ENCODE results near the gene UBE4A.

UBE4A gene

DNA sequence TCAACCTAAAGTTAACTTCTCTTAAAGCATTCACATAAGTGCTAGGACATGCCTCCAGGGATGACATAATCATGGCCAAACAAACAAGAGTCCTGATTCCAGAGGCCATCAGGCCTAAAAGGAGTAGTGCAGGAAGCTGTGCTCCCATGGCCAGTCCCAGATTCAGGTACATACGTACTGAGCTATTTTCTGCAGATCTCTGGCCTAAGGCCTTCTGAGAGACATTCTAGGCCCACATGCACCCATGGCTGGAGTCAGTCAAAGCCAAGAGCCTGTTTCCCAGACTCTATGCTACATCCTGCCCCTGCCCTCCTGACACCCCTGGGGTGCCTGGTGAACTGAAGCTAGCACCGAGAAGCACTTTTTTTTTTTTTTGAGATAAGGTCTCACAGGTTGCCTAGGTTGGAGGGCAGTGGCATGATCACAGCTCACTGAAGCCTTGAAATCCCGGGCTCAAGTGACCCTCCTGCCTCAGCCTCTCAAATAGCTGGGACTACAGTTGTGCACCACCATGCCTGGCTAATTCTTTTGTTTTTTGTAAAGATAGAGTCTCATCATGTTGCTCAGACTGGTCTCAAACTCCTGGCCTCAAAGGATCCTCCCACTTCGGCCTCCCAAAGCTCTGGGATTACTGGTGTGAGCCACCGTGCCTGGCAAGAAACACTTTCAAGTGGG is 17.4 kb upstream of the UBE4A start:
- DNase-seq: no peak

DNA sequence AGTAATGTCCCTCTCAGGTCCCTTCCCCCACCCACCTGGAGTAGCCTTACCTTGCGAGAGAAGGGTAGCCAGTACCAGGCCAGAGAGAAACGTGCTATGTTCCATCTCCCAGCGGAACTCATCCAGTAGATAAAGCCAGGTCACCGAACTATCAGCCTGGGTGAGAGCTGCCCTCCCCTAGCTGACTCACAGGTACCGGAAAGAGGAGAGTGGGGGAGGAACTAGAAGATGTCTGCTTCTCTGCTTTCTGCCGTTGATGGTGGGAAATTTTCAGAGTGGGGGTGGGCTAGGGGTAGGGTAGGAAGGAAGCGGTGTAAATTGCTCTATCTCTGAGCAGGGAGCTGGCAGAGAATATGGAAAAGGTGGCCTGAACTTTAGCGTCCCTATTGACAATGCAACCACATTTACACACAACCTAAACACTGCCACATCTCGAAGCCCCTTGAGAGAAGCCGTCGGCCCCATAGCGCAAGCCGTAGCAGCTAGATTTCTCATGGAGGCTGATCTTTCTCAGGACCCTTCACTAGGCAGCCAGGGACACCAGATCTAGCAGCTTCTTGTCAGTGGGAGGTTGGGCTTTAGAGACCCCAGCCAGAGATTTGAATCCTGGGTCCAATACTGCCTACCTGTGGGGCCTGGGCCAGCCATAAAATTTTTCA is 16.8 kb upstream of the UBE4A start, which contains the start of gene CD3D:
TSS of gene CD3D (minus strand) at position 203 of the 659 bp plus-strand sequence. CDS start at position 105, 98 bp downstream.
- no peak for DNase-seq

DNA sequence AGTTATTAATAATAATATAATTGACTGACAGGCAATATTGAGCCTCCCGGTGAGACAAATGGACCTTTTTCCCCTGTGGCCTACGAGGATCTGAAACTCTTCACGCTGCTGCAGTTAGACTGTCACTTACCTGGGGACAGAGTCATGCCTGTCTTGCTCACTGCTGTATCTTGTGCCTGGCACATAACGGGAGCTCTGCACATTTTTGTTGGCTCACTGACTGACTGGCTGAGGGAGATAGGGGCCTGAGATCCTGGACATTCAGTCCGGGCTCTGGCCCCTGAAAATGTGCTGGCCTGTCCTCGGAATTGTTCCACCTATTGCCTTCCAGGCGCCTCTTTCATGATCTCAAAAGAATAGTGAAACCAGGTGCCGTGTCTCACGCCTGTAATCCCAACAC is 16.2 kb upstream of the UBE4A start:
- no peak for DNase-seq

DNA sequence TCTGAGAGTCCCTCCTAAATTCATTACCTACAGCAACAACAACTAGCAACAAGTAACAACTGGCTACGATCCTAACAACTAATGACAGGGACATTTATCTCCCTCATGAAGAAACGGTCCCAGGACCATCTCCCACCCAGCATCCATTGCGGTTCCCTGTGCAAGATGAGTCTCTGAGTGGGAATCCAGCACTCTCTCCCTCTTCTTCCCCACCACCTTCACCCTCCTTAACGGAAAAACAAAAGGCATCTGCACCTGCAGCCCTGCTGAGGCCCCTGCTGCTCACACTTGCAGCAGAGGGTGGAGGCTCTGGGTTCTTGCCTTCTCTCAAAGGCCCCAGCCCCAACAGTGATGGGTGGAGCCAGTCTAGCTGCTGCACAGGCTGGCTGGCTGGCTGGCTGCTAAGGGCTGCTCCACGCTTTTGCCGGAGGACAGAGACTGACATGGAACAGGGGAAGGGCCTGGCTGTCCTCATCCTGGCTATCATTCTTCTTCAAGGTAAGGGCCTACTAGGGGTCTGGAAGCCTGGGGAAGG is 15.4 kb upstream of the UBE4A start, which contains the start of gene CD3G:
TSS of gene CD3G (plus strand) at position 364 of the 535 bp plus-strand sequence. CDS start at position 444, 80 bp downstream.
- DNase-seq: no peak

DNA sequence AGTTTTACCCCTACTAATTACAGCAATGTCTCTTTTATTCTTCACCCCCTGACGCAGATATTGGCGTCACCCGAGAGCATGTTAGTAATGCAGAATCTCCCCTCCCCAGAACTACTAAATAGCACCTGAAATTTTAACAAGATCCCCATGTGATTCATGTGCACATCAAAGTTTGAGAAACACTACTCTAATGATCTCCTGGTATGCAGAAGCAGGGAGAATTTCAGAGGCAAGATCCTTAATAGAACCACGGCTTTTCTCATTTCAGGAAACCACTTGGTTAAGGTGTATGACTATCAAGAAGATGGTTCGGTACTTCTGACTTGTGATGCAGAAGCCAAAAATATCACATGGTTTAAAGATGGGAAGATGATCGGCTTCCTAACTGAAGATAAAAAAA is 9.9 kb upstream of the UBE4A start:
- no peak for DNase-seq

DNA sequence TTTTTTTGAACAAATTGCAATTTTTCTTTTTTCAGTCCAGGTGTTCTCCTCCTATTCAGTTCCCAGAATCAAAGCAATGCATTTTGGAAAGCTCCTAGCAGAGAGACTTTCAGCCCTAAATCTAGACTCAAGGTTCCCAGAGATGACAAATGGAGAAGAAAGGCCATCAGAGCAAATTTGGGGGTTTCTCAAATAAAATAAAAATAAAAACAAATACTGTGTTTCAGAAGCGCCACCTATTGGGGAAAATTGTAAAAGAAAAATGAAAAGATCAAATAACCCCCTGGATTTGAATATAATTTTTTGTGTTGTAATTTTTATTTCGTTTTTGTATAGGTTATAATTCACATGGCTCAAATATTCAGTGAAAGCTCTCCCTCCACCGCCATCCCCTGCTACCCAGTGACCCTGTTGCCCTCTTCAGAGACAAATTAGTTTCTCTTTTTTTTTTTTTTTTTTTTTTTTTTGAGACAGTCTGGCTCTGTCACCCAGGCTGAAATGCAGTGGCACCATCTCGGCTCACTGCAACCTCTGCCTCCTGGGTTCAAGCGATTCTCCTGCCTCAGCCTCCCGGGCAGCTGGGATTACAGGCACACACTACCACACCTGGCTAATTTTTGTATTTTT is 6.2 kb upstream of the UBE4A start:
- DNase-seq: no peak

DNA sequence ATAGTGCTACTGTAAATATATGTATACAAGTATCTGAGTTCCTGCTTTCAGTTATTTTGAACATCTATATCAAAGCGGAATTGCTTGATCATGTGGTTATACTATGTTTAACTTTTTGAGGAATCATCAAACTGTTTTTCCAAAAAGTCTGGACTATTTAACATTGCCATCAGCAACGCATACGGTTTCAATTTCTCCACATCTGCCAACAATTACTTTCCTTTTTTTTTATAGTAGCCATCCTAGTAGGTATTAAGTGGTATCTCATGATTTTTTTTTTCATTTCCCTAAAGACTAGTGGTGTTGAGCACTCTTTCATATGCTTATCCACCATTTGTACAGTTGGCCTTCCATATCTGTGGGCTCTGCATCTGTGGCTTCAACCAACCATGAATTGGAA is 1.3 kb upstream of the UBE4A start:
- no peak for DNase-seq

DNA sequence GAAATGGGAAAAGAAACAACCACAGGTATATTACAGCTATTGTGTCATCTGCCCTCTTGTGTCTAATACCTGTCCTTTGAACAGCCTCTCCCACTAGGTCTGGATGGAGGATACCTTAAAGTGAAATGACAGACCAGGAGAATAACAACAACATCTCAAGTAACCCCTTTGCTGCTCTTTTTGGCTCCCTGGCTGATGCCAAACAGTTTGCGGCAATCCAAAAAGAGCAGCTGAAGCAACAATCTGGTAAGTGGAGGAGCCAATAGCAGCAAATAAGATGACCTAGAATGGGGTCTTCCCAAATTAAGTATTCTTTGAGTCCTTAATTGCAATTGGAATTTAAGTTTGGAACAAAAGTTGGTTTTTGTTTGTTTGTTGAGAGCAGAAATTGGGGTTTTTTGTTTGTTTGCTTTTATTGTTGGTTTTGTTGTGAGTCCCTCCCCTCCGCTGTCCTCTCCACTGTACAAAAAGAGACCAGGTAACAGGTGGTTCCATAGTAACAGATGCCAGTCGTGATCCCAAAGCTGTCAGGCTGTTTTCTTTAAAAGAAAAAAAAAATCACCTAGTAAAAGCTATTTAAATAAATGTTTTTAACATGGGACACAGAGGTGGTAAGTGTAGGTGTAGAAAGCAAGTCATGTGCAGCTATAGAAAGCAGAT is 5.7 kb downstream of the UBE4A start:
- DNase-seq: no peak

DNA sequence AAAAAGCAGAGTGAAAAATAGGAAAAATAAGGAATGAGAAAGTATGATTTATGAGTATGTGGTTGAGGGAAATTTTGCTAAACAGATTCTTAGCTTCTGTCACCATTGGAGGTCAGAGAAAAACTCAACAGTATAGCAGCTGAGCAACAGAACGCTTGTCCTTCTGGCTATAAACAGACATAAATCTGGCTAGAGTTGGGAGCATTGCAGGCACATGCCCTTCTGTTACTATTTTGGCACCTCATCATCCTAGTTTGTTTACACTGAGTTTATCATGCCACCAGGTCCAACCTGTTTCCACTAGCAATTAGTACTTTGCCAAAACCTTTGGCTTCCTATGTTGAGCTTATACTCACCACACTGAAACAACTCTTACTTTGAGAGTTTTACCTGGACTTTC is 6.9 kb downstream of the UBE4A start:
- no peak for DNase-seq

DNA sequence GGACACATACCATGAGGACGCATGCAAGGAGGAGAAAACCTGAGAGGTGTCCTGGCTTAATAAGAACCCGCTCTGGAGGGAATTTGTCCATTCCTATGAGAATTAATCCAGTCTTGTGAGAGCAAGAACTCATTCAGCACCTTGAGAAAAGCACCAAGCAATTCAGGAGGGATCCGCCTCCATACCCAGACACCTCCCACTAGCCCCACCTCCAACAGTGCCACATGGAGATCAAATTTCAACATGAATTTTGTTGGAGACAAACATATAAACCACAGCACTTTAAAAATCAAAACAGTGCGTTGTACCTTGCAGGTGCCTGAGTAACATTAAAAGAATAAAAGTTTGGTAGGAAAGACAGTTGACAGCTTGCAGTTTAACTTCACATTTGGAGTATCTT is 11.4 kb downstream of the UBE4A start:
- DNase-seq: no peak

DNA sequence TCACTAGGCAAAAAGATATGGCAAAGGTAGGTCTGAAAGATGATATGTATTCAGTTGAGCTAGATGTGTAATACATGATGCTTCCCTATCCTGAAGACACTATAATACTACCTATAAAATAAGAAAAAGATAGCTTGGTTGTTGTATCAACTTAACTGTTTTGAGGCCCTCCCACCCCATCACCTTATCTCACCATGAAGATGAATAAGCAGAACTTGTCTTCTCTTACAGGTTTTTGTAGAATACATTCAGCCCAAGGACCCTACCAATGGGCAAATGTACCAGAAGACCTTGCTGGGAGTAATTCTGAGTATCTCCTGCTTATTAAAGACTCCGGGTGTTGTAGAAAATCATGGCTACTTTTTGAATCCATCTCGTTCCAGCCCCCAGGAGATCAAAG is 13.9 kb downstream of the UBE4A start:
- DNase-seq: no peak

DNA sequence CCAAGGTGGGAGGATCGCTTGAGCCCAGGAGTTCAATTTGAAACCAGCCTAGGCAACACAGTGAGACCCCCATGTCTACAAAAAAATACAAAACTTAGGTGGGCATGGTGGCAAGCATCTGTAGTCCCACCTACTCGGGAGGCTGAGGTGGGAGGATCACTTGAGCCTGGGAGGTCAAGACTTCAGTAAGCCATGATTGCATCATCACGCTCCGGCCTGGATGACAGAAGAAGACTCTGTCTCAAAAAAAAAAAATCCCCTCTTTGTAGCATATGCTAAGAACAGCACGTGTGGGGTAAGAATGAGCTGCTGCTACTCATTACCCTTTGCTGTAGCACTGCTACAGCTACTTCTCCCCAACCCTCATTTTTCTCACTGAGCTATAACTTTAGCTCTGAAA is 14.5 kb downstream of the UBE4A start:
- DNase-seq: no peak

DNA sequence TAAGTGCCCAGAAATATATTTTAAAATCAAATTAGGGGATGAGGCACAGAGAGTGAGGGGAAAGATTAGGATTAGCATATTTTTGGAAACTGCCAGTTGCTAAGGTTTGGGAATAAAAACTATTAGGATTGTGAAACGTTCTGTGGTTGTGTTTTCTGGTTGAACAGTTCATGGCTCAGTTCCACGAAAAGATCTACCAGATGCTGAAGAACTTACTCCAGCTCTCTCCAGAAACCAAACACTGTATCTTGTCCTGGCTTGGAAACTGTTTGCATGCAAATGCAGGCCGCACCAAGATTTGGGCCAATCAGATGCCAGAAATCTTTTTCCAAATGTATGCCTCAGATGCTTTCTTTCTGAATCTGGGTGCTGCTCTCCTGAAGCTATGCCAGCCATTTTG is 15.3 kb downstream of the UBE4A start:
- no peak for DNase-seq

DNA sequence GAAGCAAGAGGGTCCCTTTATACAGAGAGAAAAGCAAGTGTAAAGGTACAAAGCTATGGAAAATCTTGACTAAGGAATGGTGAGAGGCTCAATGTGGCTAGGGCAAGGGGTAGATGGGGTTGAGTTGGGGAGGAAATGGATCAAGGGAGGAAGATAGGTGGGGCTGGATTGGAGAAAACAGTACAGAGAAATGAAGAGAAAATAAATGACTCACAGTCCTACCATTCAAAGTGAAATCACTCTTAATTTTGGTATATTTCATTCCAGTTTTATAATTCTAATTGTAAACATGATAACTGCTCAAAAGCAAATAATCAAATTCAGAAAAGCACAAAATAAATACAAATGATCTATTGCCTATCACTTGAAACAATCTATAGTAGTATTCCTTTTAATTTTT is 16.6 kb downstream of the UBE4A start:
- DNase-seq: no peak

DNA sequence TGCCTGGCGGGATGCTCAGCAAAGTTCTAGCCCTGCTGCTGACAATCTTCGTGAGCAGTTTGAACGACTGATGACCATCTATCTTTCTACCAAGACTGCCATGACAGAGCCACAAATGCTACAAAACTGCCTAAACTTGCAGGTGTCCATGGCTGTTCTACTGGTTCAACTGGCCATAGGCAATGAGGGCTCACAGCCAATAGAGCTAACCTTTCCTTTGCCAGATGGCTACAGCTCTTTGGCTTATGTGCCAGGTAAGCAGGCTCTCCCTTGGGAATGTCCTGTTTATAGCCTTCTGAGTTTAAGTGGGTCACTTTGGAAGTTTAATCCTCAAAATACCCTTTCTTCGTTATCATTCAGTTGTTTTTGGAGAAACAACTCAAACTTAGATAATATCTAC is 20.1 kb downstream of the UBE4A start:
- no peak for DNase-seq

DNA sequence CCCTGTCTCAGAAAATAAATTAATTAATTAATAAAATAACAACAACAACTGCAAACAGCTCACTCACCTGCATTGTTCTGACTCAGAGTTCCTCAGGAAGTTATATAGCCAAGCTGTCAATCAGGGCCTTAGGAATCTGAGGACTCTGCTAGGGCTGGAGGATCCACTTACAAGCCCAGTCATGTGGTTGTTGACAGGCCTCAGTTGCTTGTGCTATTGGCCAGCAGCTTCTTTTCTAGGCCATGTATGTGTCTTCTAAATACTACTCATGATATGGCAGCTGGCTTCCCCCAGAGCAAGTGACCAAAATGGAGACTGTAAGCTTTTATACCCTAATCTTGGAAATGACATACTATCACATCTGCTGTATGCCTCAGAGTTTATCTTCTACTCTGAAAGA is 21.2 kb downstream of the UBE4A start:
- no peak for DNase-seq

DNA sequence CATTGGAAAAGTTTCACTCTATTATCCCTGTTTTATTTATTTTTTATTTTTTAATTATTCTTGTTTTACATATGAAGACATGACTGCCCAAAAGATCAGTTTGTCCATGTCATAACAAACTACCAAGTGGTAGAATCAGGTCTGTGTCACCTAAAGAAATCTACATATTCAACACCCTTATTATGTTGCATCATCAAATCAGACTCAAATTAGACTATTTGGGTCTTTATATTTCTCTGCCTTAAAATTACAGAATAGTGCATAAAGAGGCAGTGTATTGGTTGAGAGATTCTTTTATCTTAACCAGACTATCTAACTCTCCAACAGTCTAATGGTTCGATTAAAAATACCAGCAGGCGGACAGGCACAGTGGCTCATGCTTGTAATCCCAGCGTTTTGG is 23.6 kb downstream of the UBE4A start:
- DNase-seq: no peak

DNA sequence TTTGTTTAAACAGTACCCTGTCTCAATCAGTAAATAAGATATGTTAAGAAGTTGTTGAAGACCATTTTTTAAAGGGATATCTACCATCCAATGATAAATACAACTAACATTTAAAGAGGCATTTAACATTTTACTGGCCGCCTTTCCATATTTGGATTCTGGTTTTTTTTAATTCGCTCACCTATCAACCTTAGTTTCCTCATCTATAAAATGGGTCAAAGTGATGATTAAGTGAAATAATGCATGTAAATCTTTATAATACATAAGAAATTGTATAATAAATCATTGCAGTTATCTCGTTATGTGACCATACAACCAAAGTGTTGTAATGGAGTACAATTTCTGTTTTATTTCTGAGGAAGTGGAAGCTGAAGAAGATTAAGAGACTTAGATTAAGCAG is 24.3 kb downstream of the UBE4A start:
- DNase-seq: no peak

DNA sequence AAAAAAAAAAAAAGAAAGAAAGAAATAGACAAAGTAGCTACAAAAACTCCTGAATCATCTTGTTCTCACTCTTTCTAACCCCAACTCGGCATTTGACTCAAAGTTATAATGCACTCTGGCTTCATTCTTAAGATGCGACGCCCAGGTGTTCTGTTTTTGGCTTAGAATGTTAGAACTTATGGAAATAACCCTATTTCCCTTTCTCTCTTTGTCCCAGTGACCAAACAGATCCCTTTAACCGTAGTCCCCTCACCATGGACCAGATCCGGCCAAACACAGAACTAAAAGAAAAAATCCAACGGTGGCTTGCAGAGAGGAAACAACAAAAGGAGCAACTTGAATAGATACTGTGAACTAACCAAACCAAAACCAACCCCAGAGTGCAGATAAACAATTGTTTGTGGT is 36.7 kb downstream of the UBE4A start:
- DNase-seq: no peak

DNA sequence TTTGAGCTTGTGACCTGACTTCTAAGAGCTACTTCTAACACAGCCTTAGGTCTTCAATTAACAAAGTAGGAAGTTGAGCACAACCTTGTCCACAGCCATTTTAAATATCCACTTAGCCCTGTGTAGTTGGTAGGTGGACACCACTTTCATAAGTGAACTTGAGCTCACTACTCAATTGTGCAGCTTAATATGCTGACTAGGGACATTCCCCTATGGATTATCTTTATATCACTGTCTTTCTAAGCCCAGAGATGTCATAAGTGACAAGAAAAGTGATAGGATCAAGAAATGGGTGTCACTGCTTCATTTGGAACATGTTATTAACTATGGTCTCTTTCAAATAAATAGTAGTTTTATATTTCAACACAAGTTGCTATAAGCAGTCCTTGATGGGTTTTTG is 38.0 kb downstream of the UBE4A start:
- no peak for DNase-seq

DNA sequence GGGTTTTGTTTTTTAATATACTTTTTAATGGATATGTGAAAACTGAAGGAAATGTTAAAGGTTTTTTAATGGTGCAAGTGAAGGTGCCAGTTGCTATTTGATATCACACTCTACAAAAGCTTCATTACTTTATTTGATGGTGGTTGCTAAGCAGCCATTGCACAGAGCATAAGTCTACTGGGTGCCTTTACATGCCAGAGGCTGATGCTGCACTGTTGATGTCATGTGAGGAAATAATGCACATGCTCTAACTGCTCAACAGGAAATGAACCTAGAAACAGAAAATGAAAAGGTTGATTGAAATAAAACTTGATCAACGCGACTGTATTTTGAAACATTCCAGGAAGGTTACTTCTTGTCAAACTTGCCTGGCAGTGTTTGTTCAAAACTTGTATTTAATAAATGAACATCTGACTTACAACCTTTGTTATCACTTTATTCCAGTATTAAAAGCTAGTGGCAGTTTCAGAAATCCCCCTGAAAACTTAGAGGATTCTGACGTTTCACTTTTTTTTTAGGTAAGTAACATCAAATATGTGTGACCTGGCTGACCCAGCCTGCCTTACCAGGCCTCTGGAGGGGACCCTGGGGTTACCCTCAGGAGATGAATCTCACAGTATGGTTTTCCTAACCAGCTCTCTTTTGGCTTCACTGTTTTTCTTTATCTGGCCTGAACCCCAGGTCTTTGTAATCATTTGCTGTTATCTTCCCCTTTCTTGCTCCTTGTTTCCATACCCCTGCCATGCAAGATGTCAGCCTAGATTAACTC is 39.6 kb downstream of the UBE4A start:
- no peak for DNase-seq

DNA sequence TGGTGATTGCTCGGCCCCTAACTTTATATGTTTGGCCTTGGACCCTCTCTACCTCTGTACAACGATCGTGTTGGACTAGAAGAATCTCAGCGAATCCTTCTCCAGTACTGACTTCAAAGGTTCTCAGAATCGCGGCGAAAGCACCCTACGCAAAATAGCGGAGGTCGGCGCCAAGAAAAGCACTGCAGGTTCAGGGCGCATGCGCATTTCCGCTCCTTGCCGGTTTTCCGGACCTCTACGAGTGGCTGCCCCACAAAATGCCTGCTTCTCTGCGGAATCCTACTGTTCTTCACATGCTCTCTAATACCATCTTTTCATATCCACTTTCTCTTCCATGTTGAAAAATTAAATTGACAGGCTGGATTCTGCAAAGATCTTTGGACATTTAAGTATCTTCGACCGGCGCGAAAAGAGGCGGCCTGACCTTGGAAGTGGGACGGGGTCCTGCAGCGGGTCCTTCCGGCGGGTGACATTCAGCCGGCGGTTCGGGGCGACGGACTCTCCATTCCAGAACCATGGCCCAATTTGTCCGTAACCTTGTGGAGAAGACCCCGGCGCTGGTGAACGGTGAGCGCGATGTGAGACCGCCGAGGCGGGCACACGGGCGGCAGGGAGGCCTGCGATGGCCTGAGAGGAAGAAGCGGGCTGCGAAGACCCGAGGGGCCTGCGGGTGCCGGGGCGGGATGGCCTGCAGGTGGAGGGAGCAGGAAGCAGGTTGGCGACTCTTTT is 41.9 kb downstream of the UBE4A start, which contains the start of gene ATP5MG:
TSS of gene ATP5MG (plus strand) at position 456 of the 729 bp plus-strand sequence. CDS start at position 516, 60 bp downstream.
- DNase-seq: peak; percentile 82

Data from HCEC 1CT (cell line).